Esophagus muscularis mucosa (tissue), 3 donors: ENCODE measurements around the gene ARHGAP9.

Source experiments
- EP300 ChIP-seq: sonication (generic); formaldehyde crosslinking; IDR thresholded peaks from one replicate; pipeline ENCODE4 v1.6.1; 2017; ENCODE audit warnings: antibody characterized with exemption
- TF ChIP-seq, protein P1 (sequence below), 3 experiments: fragments of 200-600 bp in 2 of 3; fragments of 450-650 bp in 1 of 3; sonication (generic) in 2 of 3; IDR thresholded peaks; one replicate each; pipeline ENCODE4 v1.5.1; 2017 to 2019; ENCODE audit warnings: antibody characterized with exemption in 3 of 3, mild to moderate bottlenecking in 2 of 3, moderate library complexity in 1 of 3

DNA sequence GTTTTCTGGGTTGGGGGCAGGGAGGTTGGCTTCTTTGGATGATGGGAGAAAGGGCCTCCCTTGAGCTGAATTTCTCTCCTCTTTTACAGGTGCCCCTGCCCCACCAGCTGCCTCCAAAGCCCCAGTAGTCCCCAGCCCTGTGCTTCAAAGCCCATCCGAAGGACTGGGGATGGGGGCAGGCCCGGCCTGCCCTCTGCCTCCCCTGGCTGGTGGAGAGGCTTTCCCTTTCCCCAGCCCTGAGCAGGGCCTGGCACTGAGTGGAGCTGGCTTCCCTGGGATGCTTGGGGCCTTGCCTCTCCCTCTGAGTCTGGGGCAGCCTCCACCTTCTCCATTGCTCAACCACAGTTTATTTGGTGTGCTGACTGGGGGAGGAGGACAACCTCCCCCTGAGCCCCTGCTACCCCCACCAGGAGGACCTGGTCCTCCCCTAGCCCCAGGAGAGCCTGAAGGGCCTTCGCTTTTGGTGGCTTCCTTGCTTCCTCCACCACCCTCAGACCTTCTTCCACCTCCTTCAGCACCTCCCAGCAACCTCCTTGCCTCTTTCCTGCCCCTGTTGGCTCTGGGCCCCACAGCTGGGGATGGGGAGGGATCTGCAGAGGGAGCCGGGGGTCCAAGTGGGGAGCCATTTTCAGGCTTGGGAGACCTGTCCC is 46.9 kb upstream of the ARHGAP9 start:
- no peak for TF ChIP-seq EP300
- TF ChIP-seq, protein P1, sequence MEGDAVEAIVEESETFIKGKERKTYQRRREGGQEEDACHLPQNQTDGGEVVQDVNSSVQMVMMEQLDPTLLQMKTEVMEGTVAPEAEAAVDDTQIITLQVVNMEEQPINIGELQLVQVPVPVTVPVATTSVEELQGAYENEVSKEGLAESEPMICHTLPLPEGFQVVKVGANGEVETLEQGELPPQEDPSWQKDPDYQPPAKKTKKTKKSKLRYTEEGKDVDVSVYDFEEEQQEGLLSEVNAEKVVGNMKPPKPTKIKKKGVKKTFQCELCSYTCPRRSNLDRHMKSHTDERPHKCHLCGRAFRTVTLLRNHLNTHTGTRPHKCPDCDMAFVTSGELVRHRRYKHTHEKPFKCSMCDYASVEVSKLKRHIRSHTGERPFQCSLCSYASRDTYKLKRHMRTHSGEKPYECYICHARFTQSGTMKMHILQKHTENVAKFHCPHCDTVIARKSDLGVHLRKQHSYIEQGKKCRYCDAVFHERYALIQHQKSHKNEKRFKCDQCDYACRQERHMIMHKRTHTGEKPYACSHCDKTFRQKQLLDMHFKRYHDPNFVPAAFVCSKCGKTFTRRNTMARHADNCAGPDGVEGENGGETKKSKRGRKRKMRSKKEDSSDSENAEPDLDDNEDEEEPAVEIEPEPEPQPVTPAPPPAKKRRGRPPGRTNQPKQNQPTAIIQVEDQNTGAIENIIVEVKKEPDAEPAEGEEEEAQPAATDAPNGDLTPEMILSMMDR (IDR thresholded peaks at IDR 0.05), result no peak
